NCI-H1436 (cell line): ENCODE measurements around the gene TMEM269.
"Not testable (repeated sequence)": the region's sequence is repeated elsewhere in the genome, so short reads cannot be mapped to it uniquely, and the experiment has no call there.

Experiments
- DNase-seq: peaks from one replicate; lab custom pipeline; 2025; lab: John Stamatoyannopoulos, UW

Gene TMEM269

DNA sequence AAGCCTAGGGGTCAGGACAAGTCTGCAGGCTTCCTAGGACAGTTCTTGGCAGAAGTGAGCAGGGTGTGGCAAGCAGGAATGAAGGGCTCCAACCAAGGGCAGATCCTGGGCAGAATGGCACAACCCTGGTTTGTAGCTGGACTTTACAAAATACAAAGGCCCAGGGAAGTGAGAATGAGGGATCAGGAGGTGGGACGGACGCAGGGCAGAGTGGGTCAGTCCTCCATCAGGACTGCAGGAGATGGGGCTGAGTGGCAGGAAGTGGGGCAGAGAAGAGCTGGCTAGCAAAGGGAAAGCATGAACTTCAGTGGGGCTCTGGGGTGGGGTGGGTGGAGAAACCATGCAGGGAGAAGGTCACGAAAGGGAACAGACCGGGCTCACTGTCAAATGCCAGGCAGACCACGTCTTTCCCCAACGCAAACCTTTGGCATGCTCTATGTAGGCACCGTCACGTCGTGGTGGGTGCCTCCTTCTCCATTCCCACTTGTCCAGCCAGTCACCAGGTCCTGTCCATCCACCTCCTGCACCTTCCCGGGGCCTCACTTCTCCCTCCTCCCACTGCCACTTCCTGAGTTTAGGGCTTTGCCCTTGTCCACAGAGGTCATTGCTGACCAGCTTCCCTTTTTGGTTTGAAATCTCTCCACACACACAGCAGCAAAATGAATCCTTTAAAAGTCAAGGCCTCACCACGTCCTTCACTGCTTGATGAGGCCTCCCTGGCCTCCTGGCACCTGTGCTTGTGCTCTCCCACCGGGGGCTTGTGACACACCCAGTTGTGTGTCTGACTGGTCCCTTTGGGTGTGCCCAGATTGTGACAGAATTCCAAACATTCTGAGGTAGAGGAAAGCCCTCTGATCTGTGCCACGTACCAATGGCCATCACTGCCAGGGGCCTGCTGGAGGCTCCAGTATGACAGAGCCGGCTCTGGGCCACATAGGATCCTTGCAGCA lies 36.1 kb upstream of the TMEM269 start:
- no peak for DNase-seq

DNA sequence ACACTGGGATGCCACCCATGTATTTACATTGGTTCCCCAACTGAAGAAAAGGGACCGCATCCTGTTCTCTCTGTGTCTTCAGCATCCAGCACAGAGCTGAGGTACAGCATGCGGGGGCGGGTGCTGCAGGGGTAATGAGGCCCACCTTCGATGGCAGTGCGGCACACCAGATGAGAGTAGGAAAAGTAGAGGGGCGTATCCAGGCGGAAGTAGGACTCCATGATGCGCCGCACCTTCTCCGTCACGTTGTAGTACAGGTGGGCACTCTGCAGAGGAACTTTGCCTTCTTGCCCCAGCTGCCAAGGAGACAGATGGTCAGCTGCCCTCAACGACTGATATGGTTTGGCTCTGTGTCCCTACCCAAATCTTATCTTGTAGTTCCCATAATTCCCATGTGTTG lies 34.8 kb upstream of the TMEM269 start:
- no peak for DNase-seq

DNA sequence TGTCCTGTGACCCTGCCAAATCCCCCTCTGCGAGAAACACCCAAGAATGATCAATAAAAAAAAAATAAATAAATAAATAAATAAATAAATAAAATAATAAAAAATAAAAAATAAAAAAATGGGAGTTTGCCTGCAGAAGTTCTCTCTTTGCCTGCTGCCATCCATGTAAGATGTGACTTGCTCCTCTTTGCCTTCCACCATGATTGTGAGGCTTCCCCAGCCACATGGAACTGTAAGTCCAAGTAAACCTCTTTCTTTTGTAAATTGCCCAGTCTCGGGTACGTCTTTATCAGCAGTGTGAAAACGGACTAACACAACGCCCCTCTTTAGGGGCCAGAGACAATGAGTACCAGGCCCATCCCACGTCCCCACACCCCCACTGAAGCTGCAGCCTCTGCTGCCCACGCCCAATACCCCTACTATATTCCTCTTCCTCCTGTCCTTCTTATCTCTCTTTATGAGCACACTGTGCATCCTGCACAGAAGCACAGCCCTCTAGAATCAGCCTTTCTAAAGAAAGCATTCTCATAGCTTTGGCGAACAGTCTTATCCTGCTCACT lies 33.2 kb upstream of the TMEM269 start:
- not testable (repeated sequence) for DNase-seq

DNA sequence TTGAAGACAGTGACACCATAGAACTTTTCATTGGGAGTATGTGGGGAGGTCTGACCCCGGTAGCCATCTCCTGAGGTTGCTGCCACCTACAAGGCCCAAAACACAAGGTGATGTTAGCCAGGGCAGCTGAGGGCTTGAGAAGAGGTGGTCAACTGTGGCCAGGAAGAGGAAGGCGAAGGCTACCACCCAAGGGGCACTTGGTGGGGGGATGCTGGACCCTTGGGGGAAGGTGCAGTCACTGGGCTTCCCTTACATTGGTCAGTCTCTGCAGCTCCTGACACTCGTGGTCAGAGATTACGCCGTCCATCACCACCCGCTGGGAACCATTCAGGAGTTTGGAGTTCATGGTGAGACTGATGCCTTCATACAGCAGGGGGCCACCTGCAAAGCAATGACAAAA lies 32.5 kb upstream of the TMEM269 start:
- no peak for DNase-seq

DNA sequence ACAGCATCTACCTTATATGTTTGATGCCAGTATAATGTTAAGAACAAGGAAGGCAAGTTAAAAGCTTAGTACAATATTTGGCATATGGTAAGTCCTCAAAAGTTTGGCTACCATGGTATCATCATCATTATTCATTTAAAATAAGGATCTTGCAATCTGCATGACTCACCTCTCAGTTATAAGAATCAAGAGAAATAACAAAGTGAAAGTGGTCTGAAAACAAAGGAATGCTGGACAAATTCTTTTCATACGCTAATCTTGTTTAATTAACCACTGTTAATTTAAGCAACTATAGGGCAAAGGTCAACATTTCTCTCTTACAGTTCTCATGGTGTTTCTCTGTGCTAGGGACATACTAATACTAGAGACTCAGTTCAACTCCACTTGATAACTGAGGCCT lies 31.7 kb upstream of the TMEM269 start:
- DNase-seq: no peak

DNA sequence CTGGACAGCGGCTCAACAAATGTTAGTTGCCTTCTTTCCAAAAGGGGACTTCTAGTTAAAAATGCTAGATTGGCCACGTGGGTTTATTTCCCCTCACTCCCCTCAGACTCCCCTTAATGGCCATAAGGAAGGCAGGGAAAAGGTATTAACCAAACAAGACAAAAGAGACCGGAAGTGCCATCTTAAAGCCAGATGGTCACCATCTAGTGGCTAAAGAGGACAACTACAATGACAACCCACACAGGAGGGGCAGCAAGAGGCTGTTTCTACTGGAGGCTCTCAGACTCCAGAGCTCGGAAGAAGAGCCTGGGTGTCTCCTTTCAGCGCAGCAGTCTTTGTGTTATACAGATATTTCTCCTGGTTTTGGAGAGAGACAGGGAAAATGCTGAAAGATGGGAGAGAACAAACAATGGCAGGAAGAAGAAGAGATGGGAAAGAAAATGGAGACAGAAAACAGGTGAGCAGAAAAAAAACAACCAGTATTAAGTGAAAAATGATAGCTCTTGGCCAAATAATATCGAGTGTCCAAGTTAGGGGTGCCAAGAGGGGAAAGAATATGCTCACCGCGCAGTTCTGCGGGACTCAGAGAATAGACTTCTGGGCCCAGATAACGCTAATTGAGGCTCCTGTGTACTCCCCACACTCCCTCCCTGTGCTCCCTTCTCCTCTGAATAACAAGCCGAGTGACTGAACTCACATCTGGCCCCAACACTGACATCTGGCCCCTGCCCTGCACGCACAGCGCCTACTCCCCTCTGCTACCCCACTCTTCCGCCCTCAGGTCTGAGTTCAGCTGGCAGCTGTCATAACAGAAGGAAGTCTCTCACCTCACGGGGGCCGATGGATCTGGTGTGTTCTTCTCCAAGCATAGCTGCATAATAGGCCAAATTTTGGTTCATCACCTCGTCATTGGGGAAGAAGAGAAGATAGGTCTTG lies 27.6 kb upstream of the TMEM269 start:
- no peak for DNase-seq

DNA sequence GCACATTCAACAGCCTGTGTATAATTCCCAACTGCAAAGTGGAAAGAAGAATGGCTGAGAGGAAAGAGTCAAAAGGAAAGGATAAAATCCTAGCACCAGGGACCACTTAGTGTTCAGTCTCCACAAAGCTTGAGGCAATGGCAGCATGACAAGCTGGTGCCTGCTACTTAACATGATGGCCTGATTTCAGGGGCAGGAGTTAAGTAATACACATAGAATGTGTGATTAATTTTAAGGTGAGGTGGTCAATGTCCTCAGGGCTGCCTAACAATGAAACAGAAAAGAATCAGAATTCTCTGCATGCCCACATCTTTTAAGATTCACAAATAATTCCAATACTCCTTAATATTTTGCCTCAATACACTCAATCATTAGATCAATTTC lies 26.9 kb upstream of the TMEM269 start:
- no peak for DNase-seq

DNA sequence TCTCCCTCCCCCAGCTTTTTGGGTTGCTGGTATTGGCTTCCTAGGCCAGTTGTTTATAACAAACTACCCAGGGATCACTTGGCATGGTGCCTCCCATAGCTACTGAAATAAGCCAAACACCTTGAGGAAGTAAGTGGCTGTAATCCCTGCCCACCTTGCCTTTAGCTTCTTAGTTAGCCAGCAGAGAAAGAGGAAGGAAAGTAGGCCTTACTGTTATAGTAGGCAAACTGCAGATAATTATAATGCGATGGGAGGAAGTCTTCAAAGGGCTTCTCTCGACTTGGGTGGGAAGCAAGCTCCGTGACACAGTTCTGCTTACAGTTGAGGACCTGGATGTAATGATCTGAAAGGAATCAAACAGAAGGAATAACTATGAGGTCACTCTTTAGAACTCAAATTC lies 26.1 kb upstream of the TMEM269 start:
- DNase-seq: no peak

DNA sequence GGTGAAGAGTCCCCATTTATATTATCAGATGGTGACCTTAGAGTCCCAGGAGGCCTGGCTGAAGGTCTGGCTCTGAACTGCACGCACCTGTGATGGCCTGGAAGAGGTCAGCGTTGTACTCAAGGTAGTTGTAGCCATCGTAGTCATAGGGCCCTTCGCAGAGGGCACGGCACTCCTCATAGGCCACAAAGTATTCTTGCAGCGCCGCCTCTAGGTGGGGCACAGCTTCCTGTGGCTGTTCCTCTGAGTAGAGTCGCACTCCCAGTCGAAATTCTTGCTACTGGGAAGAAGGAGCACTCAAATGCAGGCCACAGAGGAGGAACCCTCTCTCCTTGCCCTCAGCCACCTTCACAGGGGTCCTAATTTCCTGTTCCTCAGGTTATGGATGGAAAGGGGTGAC lies 25.7 kb upstream of the TMEM269 start:
- DNase-seq: no peak

DNA sequence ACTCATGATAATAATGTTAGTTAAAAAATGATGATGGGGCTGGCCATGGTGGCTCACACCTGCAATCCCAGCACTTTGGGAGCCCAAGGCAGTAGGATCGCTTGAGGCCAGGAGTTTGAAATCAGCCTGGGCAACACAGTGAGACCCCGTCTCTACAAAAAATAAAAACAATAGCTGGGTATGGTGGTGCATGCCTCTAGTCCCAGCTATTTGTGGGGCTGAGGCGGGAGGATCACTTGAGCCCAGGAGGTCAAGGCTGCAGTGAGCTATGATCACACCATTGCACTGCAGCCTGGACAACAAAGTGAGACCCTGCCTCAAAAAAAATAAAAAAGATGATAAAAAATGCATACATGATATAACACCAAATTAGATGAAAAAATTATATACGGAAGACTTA lies 23.2 kb upstream of the TMEM269 start:
- DNase-seq: no peak

DNA sequence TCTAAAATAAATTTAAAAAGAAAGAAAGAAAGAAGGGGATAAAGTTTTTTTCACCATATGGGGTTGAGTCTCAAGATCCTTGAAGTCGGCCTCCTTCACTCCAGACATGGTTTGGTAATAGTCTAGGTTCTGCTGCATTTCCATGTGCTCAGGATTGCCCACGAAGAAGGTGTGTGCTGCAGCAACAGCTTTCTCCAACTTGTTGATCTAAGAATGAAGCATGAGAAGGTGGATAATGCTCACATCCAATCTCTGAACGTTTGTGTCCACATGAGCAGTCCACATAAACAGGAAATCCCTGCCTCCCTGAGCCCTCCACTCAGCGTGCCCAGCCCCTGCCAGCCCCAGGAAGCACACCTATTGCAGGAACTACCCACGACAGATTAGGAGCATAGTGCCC lies 22.5 kb upstream of the TMEM269 start:
- no peak for DNase-seq

DNA sequence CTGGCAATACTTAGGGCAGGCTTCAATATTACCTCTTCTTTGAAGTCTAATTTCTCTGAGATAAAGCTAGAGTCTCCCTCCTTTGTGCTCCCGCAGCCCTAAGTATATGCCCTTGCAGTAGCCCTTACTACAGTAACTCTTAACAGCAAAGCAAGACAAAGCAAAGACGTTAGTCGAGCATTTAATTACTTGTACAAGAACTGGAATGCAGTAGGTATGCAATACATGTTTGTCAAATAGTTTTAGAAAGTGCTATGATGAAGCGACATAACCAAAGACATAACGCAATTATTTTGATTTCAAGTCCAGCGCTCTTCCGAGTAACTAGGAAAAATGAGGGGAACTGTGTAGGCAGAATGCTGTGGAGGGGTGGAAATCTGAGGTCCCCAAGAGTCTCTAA lies 19.5 kb upstream of the TMEM269 start:
- no peak for DNase-seq

DNA sequence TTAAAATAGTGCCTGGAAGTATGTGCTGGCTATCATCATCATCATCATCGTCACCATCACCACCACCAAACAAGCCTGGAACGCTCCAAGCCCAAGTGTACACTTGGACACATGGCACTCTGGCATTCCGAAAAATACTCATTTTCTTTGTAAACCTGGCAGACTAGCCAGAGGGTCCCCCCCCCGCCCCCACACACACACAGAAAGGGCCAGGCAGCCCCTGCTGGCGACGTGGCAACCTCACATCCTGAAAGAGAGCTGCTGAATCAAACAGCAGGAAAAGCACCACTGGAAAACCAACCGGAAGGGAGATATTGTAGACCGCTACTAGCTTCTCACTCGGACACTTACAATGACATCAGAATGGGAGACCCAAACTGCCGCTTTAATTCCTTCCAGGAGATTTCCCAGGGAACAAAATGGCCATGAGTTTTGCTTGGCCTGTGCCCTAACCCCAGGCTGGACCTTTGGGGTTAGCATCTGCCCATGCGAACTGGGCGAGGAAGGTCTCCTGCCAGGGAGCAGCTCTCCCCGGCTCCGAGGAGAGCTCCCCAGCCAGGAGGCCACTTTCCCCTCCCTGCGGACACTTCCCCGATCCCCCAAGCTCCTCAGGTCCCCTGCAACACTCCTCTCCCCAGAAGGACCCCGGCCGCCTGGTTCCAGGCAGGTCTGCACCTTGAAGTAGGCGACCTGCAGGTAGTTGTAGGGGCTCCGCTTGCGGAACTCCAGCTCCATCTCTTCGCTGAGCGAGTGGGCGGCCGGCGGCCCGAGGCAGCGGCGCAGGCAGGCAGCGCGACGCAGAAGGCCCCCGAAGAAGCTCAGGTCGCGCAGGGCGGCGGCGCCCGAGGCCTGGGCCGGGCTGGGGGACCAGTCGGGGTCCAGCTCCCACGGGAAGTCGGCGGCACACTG lies 18.7 kb upstream of the TMEM269 start:
- peak; percentile 15 for DNase-seq

DNA sequence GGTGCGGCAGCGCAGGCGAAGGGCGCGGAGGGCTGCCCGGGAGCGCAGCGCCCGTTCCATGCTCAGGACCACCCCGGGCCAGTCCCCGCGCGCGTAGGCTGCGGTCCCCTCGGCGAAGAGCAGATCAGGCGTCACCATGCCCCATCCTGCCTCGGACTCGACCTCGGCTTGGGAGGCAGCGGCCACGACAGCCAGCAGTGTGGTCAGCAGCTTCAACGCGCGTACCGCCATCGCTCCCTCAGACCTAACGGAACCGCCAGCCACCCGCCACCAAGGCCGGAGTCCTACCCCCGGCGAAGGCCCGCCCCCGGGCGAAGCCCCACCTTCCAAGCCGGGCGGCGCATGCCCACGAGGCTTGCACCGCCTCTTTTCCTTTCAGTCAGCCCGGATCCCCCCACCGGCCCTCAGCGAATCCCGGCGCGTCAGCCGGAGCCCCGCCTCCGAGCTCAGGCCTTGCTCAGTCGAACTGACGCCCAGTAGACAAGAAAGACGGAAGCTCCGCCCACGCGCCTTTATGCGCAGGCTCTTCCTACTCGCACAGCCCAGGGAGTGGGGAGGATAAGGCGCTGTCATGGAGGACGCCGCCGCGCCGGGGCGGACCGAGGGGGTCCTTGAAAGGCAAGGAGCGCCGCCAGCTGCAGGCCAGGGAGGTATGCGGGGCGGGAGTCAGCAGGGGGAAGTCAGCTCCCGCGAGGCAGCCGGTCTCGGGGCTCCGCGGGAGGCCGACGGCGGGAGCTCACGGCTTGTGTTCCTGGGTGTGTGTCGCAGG lies 17.9 kb upstream of the TMEM269 start, which contains the start of the genes C1orf50 and P3H1:
C1orf50 (plus strand) TSS at position 509 of the 769 bp plus-strand sequence; CDS start at position 572, 63 bp downstream.
P3H1 (minus strand) TSS at position 288 of the 769 bp plus-strand sequence; CDS start at position 231, 57 bp downstream.
- peak; percentile 99 for DNase-seq

DNA sequence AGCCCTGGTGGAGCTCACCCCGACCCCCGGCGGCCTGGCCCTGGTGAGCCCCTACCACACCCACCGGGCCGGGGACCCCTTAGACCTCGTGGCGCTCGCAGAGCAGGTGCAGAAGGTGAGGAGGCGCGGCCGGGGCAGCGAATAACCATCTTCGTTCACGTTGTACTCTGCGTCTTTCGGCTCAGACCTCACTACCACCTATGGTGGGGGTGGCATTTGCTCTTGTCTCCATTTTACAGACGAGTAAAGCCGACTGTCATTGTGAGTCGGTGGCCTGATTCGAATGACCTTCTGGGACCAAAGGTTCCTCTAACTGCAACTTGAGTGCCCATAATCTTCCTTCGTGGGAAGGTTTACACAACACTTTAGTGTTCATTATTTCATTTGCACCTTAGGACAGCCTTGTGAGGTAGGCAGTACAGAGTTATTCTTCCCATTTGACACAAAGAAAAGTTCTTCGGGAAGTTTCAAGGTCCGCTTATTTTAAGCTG lies 17.2 kb upstream of the TMEM269 start:
- DNase-seq: no peak

DNA sequence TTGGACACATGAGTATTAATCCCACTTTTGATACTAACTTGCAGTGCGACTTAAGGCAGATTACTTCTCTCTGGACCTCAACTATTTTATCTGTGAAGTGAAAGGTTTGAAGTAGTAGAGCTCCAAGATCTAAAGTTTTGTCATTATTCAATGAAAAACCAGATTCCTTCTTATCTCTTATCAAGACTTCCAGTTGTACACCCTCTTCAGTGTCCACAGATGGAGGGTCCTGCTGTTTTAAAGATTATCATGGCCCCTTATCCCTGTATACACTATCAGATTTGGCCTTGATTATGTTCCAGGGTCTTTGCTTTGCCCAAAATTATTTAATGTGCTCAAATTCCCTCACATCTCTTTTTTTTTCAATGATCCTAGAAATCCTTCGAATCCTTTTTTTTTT lies 16.6 kb upstream of the TMEM269 start:
- DNase-seq: no peak

DNA sequence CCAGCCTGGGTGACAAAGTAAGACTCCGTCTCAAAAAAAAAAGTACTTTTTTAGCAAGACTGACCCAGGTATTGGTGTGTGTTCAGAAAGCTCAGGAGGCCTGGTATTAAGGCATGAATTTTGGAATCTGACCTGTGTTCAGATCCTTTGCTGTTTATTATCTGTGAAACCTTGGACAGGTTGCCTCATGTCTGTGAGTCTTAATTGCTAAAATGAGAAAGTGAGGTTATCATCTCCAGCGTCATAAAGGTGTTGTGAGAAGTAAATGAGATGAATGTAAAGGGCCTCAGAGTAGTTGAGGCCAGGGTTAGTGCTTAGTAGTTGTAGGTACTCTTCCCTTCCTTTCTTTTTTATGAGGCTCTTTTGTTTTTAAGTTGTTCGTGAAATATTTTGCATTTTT lies 15.0 kb upstream of the TMEM269 start:
- DNase-seq: no peak

DNA sequence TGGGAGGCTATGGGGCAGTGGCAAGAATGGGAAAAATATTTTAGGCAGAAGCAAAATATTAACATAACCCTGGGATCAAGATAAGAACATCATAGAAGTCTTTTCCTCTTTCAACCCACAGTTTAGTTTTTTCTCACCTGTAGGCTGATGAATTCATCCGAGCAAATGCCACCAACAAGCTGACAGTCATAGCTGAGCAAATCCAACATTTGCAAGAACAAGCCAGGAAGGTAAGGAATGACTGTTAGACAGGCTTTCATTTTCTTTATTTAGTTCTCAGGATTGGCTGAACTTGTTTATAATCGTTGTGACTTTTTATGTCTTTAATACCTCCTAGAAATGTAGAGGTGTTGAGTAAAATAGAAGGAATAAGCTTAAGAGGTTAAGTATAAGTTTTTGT lies 11.4 kb upstream of the TMEM269 start:
- no peak for DNase-seq

DNA sequence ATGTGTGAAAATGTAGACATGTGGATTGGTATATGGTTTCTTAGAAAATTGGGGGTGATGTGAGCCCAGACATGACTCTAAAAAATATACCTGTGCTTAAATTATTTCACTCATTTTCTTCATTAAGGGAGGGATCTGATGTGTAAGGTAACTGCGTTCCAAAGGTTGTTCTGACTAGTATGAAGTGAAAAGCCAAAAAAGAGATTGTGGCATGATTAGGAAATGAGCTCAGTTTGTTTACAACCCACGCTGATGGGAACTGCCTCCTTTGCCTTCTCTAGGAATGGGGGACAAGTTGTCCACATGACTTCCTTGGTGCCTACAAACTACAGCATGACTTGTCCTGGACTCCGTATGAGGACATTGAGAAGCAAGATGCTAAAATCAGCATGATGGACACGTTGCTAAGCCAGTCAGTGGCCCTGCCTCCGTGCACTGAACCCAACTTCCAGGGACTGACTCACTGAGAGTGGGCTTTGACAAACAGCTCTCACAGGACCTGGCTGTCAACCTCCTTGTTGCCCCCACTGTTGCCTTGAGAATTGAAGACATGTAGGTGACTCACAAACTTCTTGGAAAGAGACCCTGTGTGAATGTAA lies 9.8 kb upstream of the TMEM269 start:
- DNase-seq: no peak

DNA sequence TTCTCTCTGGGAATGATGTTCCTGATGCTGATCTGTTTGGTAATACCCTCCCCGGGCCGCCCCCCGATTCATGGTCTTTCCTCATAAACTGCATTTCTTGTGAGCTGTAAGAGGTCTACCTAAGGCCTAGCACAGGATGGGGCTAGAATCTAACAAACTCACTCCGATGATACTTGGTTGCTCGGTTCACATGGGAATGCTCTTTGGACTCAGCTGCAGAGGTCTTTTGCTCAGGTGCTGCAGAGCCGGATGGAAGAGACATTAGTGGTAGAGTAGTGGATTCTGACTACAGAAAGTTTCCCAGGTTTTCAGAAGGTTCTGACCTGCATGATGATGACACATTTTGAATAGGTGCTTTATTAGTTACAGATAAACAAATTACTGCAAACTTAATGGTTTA lies 8.3 kb upstream of the TMEM269 start:
- DNase-seq: no peak
